Measurements from ENCODE around the gene PIGK.

PIGK gene

DNA sequence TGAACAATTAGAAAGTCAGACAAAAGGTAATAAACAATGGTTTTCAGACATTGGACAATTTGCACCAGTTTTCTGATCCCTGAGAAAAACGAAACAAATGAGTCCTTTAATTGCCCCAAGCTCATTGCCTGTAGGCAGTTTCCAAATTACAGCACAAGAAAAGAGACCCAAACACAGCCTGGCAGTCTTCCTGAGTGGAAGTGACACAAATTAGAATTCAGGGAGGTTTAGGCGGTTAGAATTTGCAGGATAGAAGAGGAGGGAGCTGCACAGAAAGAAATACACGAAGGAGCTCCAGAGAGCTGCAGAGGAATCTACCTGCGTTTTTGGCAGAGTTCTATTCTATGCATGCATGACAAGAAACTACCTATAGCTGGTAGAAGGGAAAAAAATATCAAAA, 115.7 kb downstream of the PIGK start:
- no peak overlapping the region for H3K4me3 Mint-ChIP-seq
- no peaks in the 10 kb centered on the region for H3K9me3 Mint-ChIP-seq
- no peaks in the 10 kb centered on the region for H3K27me3 Mint-ChIP-seq
- peaks cover 3% of the 10 kb centered on the region for H3K36me3 Mint-ChIP-seq
- ATAC-seq (ENCODE audit: low read depth) (no peak), DNase-seq (ENCODE audit: low spot score in 2 of 2) (no peak)
- no peak overlapping the region for H3K27ac Mint-ChIP-seq
- H3K4me1 Mint-ChIP-seq: no peaks in the 10 kb centered on the region

GRCh38 chr1:77100875-77101274, 118.4 kb downstream of the PIGK start:
- H3K27ac Mint-ChIP-seq: no peak overlapping the region
- no peaks in the 10 kb centered on the region for H3K9me3 Mint-ChIP-seq
- H3K4me1 Mint-ChIP-seq: no peaks in the 10 kb centered on the region
- DNase-seq (ENCODE audit: low spot score in 2 of 2) (no peak), ATAC-seq (ENCODE audit: low read depth) (no peak)
- no peak overlapping the region for H3K4me3 Mint-ChIP-seq
- H3K27me3 Mint-ChIP-seq: no peaks in the 10 kb centered on the region
- H3K36me3 Mint-ChIP-seq: peaks cover 6% of the 10 kb centered on the region

DNA sequence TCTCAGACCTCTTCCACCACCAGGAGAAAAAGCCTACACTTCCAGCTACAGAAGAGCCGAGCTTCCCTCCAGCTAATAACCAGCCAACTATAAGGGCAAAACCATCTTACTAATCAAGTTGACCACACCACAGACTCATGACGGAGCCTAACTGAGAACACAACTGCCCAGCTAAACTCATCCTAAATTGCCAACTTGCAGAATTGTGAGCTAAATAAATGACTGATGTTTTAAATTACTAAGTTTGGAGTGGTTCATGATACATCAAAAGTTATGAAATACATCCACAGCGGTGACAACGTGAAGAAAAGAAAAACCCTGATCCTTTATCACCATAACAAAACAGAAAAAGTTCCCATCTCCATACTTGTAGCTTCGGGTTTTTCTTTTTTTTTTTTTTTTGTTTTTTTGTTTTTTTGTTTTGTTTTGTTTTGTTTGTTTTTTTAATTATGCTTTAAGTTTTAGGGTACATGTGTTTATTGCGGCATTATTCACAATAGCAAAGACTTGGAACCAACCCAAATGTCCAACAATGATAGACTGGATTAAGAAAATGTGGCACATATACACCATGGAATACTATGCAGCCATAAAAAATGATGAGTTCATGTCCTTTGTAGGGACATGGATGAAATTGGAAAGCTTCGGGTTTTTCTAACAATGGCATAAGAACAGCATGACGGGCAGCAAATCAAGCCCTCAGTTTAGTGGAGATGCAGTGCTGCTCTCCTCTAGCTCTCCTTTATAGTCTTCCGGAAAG, 122.6 kb downstream of the PIGK start:
- ATAC-seq (ENCODE audit: low read depth): no peak
- Mint-ChIP-seq H3K27me3 (no peaks in the 10 kb centered on the region), H3K4me3 (no peak overlapping the region), H3K27ac (no peak overlapping the region), H3K36me3 (peaks cover 7% of the 10 kb centered on the region), H3K4me1 (no peaks in the 10 kb centered on the region), H3K9me3 (no peaks in the 10 kb centered on the region)
- DNase-seq (ENCODE audit: low spot score in 2 of 2): no peak

GRCh38 chr1:77095236-77095635, 124.0 kb downstream of the PIGK start:
- peaks cover 7% of the 10 kb centered on the region for H3K36me3 Mint-ChIP-seq
- H3K27me3 Mint-ChIP-seq: no peaks in the 10 kb centered on the region
- H3K27ac Mint-ChIP-seq: no peak overlapping the region
- no peaks in the 10 kb centered on the region for H3K9me3 Mint-ChIP-seq
- no peak for ATAC-seq (ENCODE audit: low read depth)
- no peak for DNase-seq (ENCODE audit: low spot score in 2 of 2)
- H3K4me1 Mint-ChIP-seq: no peaks in the 10 kb centered on the region
- H3K4me3 Mint-ChIP-seq: no peak overlapping the region

DNA sequence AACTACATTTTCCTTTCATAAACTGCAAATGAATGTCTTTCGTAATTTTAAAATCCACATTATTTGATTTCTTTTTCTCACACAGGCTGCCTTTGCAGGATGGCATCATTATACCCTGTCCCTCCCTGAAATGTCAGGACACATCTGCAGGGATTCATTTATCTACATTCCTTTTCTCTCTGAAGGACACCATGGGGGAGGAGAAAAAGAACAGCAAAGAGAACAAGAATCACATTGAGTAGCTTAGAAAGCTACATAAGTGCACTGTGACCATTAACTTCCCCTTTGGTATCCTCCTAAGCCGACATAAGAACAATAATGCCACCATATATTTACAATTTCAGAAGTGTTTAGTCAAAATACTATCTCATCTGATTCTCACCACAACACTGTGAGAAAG, 129.5 kb downstream of the PIGK start:
- no peaks in the 10 kb centered on the region for H3K4me1 Mint-ChIP-seq
- ATAC-seq (ENCODE audit: low read depth): no peak
- no peak for DNase-seq (ENCODE audit: low spot score in 2 of 2)
- no peak overlapping the region for H3K27ac Mint-ChIP-seq
- H3K36me3 Mint-ChIP-seq: peaks cover 7% of the 10 kb centered on the region
- no peaks in the 10 kb centered on the region for H3K9me3 Mint-ChIP-seq
- no peaks in the 10 kb centered on the region for H3K27me3 Mint-ChIP-seq
- no peak overlapping the region for H3K4me3 Mint-ChIP-seq

DNA sequence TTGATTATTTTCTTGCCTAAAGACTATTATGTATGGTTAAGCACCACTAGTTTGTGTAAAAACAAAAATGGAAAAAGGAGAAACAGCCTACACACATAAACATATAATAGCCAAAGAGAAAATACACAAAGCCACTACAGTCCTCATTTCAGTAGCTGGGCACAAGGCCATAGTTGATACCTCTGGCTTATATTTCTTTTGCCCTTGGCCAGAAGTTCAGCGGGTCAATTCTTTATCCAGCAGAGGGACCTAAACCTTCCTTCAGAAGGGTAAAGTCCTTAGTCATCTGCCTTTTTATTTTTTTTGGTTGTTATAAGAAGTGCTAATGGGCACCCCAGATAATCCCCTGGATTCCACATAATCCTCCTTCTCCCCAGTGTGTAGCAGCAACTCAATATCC, 134.1 kb downstream of the PIGK start:
- no peak overlapping the region for H3K27ac Mint-ChIP-seq
- H3K4me3 Mint-ChIP-seq: no peak overlapping the region
- no peak for ATAC-seq (ENCODE audit: low read depth)
- no peak for DNase-seq (ENCODE audit: low spot score in 2 of 2)
- no peaks in the 10 kb centered on the region for H3K27me3 Mint-ChIP-seq
- no peaks in the 10 kb centered on the region for H3K9me3 Mint-ChIP-seq
- no peaks in the 10 kb centered on the region for H3K4me1 Mint-ChIP-seq
- peaks cover 6% of the 10 kb centered on the region for H3K36me3 Mint-ChIP-seq

- H3K36me3 Mint-ChIP-seq: peaks cover 6% of the 10 kb centered on the region
- DNase-seq (ENCODE audit: low spot score in 2 of 2) (no peak), ATAC-seq (ENCODE audit: low read depth) (no peak)
- no peaks in the 10 kb centered on the region for H3K27me3 Mint-ChIP-seq
- no peak overlapping the region for H3K27ac Mint-ChIP-seq
- no peaks in the 10 kb centered on the region for H3K9me3 Mint-ChIP-seq
- H3K4me3 Mint-ChIP-seq: no peak overlapping the region
- H3K4me1 Mint-ChIP-seq: no peaks in the 10 kb centered on the region
These were observed 134.8 kb downstream of the PIGK start for GRCh38 chr1:77084457-77084856.

DNA sequence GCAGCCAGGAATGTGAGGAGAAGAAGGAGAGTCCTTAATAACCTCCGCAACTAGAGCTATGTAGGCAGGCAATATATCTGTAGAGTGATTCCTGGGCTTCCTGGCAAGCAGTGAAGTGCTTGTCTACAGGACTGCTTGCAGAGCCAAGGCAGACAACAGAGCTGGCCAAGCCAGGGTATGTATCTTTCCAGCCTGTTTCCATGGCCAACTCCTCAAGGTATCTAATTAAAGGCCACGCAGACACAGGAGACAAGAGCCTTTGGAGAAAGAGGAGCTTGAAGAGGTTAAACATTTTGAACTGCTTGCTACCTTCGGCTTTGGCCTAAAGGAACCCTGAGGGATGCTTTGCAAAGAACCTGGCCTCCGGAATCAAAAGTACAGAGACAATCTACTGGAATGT, 137.4 kb downstream of the PIGK start:
- Mint-ChIP-seq H3K27me3 (peaks cover 1% of the 10 kb centered on the region), H3K27ac (no peak overlapping the region), H3K36me3 (peaks cover 4% of the 10 kb centered on the region), H3K9me3 (no peaks in the 10 kb centered on the region), H3K4me3 (no peak overlapping the region), H3K4me1 (peaks cover 3% of the 10 kb centered on the region)
- ATAC-seq (ENCODE audit: low read depth) (no peak), DNase-seq (ENCODE audit: low spot score in 2 of 2) (no peak)

DNA sequence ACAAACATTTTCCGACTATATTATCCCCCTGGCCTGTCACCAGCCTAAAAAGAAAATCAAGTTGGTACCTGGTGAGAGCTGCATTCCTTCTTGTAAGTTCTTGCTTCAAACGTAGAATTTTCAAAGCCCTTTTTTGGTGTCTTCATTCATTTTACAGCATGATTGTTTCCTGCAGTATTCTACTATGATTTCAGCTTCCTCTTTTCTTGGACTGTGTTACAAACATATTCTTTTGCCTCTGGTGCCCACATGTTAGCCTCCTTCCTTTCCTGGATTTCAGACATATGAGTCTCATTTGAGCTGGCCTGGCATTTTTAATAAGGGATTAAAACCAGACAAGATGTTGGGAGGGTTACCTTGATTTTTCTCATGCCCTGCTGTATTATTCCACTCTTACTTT, 142.5 kb downstream of the PIGK start:
- peaks cover 5% of the 10 kb centered on the region for H3K9me3 Mint-ChIP-seq
- H3K36me3 Mint-ChIP-seq: no peaks in the 10 kb centered on the region
- H3K27me3 Mint-ChIP-seq: peaks cover 6% of the 10 kb centered on the region
- ATAC-seq (ENCODE audit: low read depth) (no peak), DNase-seq (ENCODE audit: low spot score in 2 of 2) (no peak)
- no peak overlapping the region for H3K27ac Mint-ChIP-seq
- H3K4me3 Mint-ChIP-seq: no peak overlapping the region
- peaks cover 3% of the 10 kb centered on the region for H3K4me1 Mint-ChIP-seq

DNA sequence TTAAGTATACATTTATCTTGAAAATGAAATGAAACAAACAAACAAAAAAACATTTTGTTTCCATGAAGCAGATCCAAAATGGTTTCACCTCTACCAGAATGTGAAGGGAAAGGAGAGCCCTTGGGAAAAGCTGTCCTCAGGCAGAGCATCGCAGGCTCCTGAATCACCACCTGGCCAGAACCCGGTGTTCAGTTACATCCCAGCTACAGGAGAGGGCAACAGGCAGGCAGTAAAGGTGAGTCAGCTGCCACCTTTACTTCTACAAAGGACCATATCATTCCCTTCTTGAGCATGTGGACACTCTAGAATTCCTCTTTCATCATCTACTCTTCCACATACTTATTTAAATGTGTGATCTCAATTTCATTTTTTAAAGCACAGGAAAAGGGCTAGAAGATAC, 151.2 kb downstream of the PIGK start:
- no peaks in the 10 kb centered on the region for H3K9me3 Mint-ChIP-seq

GRCh38 chr1:77065693-77066342, 153.4 kb downstream of the PIGK start:
- Mint-ChIP-seq H3K9me3 (no peaks in the 10 kb centered on the region), H3K4me3 (no peak overlapping the region), H3K4me1 (peaks cover 3% of the 10 kb centered on the region), H3K27ac (no peak overlapping the region), H3K36me3 (no peaks in the 10 kb centered on the region), H3K27me3 (peaks cover 2% of the 10 kb centered on the region)
- ATAC-seq (ENCODE audit: low read depth): no peak
- no peak for DNase-seq (ENCODE audit: low spot score in 2 of 2)

More for the DNA sequence above, 151.2 kb downstream of the PIGK start:
- ATAC-seq (ENCODE audit: low read depth) (no peak), DNase-seq (ENCODE audit: low spot score in 2 of 2) (no peak)
- no peak overlapping the region for H3K27ac Mint-ChIP-seq
- H3K36me3 Mint-ChIP-seq: no peaks in the 10 kb centered on the region
- H3K4me1 Mint-ChIP-seq: peaks cover 3% of the 10 kb centered on the region
- no peaks in the 10 kb centered on the region for H3K27me3 Mint-ChIP-seq
- H3K4me3 Mint-ChIP-seq: no peak overlapping the region

GRCh38 chr1:77064246-77064645, 155.0 kb downstream of the PIGK start:
- H3K36me3 Mint-ChIP-seq: no peaks in the 10 kb centered on the region
- H3K4me3 Mint-ChIP-seq: no peak overlapping the region
- H3K9me3 Mint-ChIP-seq: no peaks in the 10 kb centered on the region
- no peak overlapping the region for H3K27ac Mint-ChIP-seq
- ATAC-seq (ENCODE audit: low read depth) (no peak), DNase-seq (ENCODE audit: low spot score in 2 of 2) (no peak)
- H3K27me3 Mint-ChIP-seq: peaks cover 2% of the 10 kb centered on the region
- peaks cover 3% of the 10 kb centered on the region for H3K4me1 Mint-ChIP-seq

- DNase-seq (ENCODE audit: low spot score in 2 of 2) (no peak), ATAC-seq (ENCODE audit: low read depth) (no peak)
- Mint-ChIP-seq H3K9me3 (peaks cover 3% of the 10 kb centered on the region), H3K27ac (no peak overlapping the region), H3K27me3 (peaks cover 2% of the 10 kb centered on the region), H3K36me3 (no peaks in the 10 kb centered on the region), H3K4me3 (no peak overlapping the region), H3K4me1 (no peaks in the 10 kb centered on the region)
These were observed 156.1 kb downstream of the PIGK start for GRCh38 chr1:77063118-77063517.

- Mint-ChIP-seq H3K27ac (no peak overlapping the region), H3K9me3 (peaks cover 3% of the 10 kb centered on the region), H3K27me3 (peaks cover 2% of the 10 kb centered on the region), H3K4me3 (no peak overlapping the region), H3K4me1 (no peaks in the 10 kb centered on the region), H3K36me3 (no peaks in the 10 kb centered on the region)
- DNase-seq (ENCODE audit: low spot score in 2 of 2) (no peak), ATAC-seq (ENCODE audit: low read depth) (no peak)
These were observed 158.1 kb downstream of the PIGK start for GRCh38 chr1:77061162-77061561.

- Mint-ChIP-seq H3K36me3 (no peaks in the 10 kb centered on the region), H3K27ac (no peak overlapping the region), H3K27me3 (peaks cover 2% of the 10 kb centered on the region), H3K9me3 (peaks cover 3% of the 10 kb centered on the region), H3K4me3 (no peak overlapping the region), H3K4me1 (no peaks in the 10 kb centered on the region)
- no peak for DNase-seq (ENCODE audit: low spot score in 2 of 2)
- no peak for ATAC-seq (ENCODE audit: low read depth)
These were observed 159.2 kb downstream of the PIGK start for GRCh38 chr1:77060000-77060399.
